ENCODE results near the gene DAGLA.
"Not testable (repeated sequence)": the region's sequence is repeated elsewhere in the genome, so short reads cannot be mapped to it uniquely, and the experiment has no call there.

DAGLA gene

DNA sequence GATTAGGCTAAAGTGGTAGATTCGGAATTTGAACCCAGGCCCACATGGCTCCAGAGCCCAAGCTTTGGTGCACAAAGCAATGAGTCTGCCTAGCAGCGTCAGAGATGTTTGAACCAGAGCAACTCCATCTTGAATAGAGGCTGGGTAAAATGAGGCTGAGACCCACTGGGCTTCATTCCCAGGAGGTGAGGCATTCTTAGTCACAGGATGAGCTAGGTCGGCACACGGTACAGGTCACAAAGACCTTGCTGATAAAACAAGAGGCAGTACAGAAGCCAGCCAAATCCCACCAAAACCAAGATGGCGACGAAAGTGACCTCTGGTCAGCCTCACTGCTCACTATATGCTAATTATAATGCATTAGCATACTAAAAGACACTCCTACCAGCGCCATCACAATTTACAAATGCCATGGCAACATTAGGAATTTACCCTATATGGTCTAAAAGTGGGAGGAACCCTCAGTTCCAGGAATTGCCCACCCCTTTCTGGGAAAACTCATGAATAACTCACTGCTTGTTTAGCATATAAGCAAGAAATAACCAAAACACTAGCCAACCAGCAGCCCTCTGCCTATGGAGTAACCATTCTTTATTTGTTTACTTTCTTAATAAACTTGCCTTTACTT is 40.3 kb upstream of the DAGLA start:
- no peak overlapping the region for H3K27ac ChIP-seq
- TF ChIP-seq ZFX (IDR thresholded peaks at IDR 0.05) = no peak
- TF ChIP-seq, protein P1, sequence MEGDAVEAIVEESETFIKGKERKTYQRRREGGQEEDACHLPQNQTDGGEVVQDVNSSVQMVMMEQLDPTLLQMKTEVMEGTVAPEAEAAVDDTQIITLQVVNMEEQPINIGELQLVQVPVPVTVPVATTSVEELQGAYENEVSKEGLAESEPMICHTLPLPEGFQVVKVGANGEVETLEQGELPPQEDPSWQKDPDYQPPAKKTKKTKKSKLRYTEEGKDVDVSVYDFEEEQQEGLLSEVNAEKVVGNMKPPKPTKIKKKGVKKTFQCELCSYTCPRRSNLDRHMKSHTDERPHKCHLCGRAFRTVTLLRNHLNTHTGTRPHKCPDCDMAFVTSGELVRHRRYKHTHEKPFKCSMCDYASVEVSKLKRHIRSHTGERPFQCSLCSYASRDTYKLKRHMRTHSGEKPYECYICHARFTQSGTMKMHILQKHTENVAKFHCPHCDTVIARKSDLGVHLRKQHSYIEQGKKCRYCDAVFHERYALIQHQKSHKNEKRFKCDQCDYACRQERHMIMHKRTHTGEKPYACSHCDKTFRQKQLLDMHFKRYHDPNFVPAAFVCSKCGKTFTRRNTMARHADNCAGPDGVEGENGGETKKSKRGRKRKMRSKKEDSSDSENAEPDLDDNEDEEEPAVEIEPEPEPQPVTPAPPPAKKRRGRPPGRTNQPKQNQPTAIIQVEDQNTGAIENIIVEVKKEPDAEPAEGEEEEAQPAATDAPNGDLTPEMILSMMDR (conservative IDR thresholded peaks at IDR 0.05) = no peak

- TF ChIP-seq, protein P1 (conservative IDR thresholded peaks at IDR 0.05) = no peak
- TF ChIP-seq ZFX (IDR thresholded peaks at IDR 0.05) = no peak
- H3K27ac ChIP-seq = no peak overlapping the region
Observed at GRCh38 chr11:61642162-61642561, 38.0 kb upstream of the DAGLA start.

GRCh38 chr11:61645179-61645868 is 34.9 kb upstream of the DAGLA start:
- TF ChIP-seq, protein P1 (conservative IDR thresholded peaks at IDR 0.05) = no peak
- no peak for TF ChIP-seq ZFX (IDR thresholded peaks at IDR 0.05)
- H3K27ac ChIP-seq = no peak overlapping the region

- H3K27ac ChIP-seq = no peak overlapping the region
- TF ChIP-seq, protein P1 (conservative IDR thresholded peaks at IDR 0.05) = no peak
- TF ChIP-seq ZFX (IDR thresholded peaks at IDR 0.05) = no peak
Observed at GRCh38 chr11:61647529-61647928, 32.7 kb upstream of the DAGLA start.

- H3K27ac ChIP-seq = no peak overlapping the region
- TF ChIP-seq ZFX (IDR thresholded peaks at IDR 0.05) = no peak
- TF ChIP-seq, protein P1 (conservative IDR thresholded peaks at IDR 0.05) = no peak
Observed at GRCh38 chr11:61650781-61651571, 29.2 kb upstream of the DAGLA start.

DNA sequence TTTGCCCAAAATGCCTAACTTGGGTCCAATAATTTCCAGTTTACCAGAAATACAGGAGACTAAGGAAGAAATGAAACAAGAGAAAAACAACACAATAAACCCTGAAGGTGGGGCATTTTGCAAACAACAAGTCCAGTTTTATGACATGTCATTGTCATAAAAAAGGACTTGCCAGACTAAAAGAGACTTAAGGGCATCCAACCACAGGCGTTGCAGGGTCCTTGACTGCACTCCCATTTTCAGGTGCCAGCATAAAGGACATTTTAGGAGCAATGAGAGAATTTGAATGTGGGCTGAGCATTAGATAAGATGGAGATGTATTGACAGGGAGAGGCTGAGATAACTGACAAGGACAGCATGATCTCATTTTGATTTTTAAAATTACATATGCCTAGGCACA is 28.1 kb upstream of the DAGLA start:
- H3K27ac ChIP-seq = no peak overlapping the region
- no peak for TF ChIP-seq ZFX (IDR thresholded peaks at IDR 0.05)
- TF ChIP-seq, protein P1 (conservative IDR thresholded peaks at IDR 0.05) = no peak

DNA sequence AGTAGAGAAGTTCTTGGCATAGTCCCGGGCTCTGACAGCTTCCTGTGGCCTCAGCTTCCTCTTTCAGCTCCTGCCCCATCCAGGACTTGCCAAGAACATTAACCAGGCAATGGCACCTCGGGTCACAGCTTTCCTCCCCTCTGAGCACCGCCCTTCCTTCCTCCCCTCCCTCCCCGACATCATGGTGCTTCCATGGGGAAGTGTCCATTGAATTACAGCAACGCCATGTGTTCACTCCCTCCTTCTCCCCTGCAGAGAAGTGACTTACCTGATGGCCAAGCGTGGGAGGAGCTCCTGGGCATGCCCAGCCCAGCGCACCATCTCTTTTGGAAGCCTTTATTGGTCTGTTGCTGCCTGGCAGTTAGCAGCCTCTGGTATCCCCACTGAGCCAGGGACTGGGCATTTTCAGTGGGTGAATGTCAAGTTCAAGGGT is 25.8 kb upstream of the DAGLA start:
- no peak overlapping the region for H3K27ac ChIP-seq
- TF ChIP-seq, protein P1 (conservative IDR thresholded peaks at IDR 0.05) = no peak
- TF ChIP-seq ZFX (IDR thresholded peaks at IDR 0.05) = no peak

- H3K27ac ChIP-seq = not testable (repeated sequence)
Observed at GRCh38 chr11:61655266-61656159, 24.7 kb upstream of the DAGLA start.
